GM23338 (cell line): ENCODE measurements around the gene PTCD2. TPM values are rescaled to one million over a fixed set of nuclear protein-coding genes. Genes with fewer than 3 reads are reported as not detected.

ENCODE experiments used
- CREB1 ChIP-seq: fragments of 250-450 bp; sonication (Bioruptor Pico); IDR thresholded peaks from 2 replicates; pipeline ENCODE4 v1.5.0; 2020; ENCODE audit warnings: low read depth, mild to moderate bottlenecking, moderate library complexity
- JUNB ChIP-seq: IDR thresholded peaks from one replicate; pipeline ENCODE4 v1.6.1; 2016; ENCODE audit warnings: antibody characterized with exemption; ENCODE audit not compliant: unreplicated experiment
- ZNF114 ChIP-seq: fragments of 250-450 bp; sonication (Bioruptor Pico); IDR thresholded peaks from 2 replicates; pipeline ENCODE4 v1.5.0; 2020; ENCODE audit warnings: mild to moderate bottlenecking, moderate library complexity
- ZNF331 ChIP-seq: fragments of 250-450 bp; sonication (Bioruptor Pico); IDR thresholded peaks from 2 replicates; pipeline ENCODE4 v1.5.0; 2020; ENCODE audit warnings: low read depth, mild to moderate bottlenecking, moderate library complexity
- ZNF462 ChIP-seq: fragments of 250-450 bp; sonication (Bioruptor Pico); IDR thresholded peaks from 2 replicates; pipeline ENCODE4 v1.5.0; 2020; ENCODE audit warnings: mild to moderate bottlenecking, moderate library complexity
- polyA plus RNA-seq: library from polyadenylated mRNA; unstranded; fragments of >200 nt; fragmentation: Nextera tagmentation; extraction: Ambion mirVana; gene quantifications from 2 replicates; pipeline ENCODE4 v1.2.1, GENCODE V29; 2016
- total RNA-seq: library from RNA; depleted of rRNA; stranded (reverse); fragments of >200 nt; shearing (Covaris generic); gene quantifications from 2 replicates; pipeline ENCODE4 v1.2.3, GENCODE V29; 2014
- TF ChIP-seq, protein P1 (sequence below), 2 experiments: fragments of 200-600 bp in 1 of 2; sonication (generic) in 1 of 2; conservative IDR thresholded peaks; 2 replicates each; pipeline versions ENCODE4 v1.5.1 to v1.6.1; 2016 to 2017; ENCODE audit warnings: antibody characterized with exemption in 2 of 2, low read depth in 2 of 2, mild to moderate bottlenecking in 2 of 2, moderate library complexity in 1 of 2
- TF ChIP-seq, protein P2 (sequence below): IDR thresholded peaks from 2 replicates; pipeline ENCODE4 v1.6.1; 2016; ENCODE audit warnings: antibody characterized with exemption

PTCD2 gene
- total and polyA plus RNA-seq, 2 experiments from 2014 or later, result 8.8 to 14.5 TPM

DNA sequence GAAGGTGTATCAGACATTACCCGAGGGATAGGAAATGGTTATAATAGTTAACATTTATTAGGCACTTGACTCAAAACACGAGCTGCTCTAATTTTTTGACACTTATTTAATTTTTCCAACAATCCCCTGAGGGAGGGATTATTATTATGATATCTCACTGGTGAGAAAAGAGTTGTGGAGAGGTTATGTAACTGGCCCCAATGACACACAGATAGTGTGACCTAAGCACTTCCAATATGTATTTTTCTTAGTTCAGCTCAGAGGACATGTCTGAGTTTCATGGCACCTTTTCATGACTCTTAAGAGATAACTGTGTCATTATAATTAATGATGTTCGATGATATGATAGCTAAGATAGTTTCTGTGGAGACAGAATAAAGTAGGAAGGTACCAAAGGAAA, 86.9 kb downstream of the PTCD2 start (continued):
- TF ChIP-seq ZNF462 (CRISPR knock-in tag), result no peak
- no peak for TF ChIP-seq CREB1 (CRISPR knock-in tag)
- no peak for TF ChIP-seq ZNF331 (CRISPR knock-in tag)
- TF ChIP-seq JUNB, result no peak
- TF ChIP-seq, protein P1, sequence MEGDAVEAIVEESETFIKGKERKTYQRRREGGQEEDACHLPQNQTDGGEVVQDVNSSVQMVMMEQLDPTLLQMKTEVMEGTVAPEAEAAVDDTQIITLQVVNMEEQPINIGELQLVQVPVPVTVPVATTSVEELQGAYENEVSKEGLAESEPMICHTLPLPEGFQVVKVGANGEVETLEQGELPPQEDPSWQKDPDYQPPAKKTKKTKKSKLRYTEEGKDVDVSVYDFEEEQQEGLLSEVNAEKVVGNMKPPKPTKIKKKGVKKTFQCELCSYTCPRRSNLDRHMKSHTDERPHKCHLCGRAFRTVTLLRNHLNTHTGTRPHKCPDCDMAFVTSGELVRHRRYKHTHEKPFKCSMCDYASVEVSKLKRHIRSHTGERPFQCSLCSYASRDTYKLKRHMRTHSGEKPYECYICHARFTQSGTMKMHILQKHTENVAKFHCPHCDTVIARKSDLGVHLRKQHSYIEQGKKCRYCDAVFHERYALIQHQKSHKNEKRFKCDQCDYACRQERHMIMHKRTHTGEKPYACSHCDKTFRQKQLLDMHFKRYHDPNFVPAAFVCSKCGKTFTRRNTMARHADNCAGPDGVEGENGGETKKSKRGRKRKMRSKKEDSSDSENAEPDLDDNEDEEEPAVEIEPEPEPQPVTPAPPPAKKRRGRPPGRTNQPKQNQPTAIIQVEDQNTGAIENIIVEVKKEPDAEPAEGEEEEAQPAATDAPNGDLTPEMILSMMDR (conservative IDR thresholded peaks at IDR 0.05; ENCODE audit: low read depth in 2 of 2), result no peak
- no peak for TF ChIP-seq ZNF114 (CRISPR knock-in tag)
- TF ChIP-seq, protein P2, sequence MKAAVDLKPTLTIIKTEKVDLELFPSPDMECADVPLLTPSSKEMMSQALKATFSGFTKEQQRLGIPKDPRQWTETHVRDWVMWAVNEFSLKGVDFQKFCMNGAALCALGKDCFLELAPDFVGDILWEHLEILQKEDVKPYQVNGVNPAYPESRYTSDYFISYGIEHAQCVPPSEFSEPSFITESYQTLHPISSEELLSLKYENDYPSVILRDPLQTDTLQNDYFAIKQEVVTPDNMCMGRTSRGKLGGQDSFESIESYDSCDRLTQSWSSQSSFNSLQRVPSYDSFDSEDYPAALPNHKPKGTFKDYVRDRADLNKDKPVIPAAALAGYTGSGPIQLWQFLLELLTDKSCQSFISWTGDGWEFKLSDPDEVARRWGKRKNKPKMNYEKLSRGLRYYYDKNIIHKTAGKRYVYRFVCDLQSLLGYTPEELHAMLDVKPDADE, result no peak
